GM13977 (cell line): ENCODE measurements around the gene KRTAP5-6.

ENCODE experiments used
- DNase-seq: peaks from one replicate; pipeline ENCODE4 v3.0.0; 2012; ENCODE audit warnings: low spot score
- CTCF ChIP-seq: IDR thresholded peaks from 2 replicates; pipeline ENCODE4 v1.5.1; 2012; ENCODE audit warnings: mild to moderate bottlenecking, control low read depth; ENCODE audit not compliant: insufficient read depth; ENCODE audit errors: extremely low read depth, missing control alignments
- in situ Hi-C: fragments of 300-500 bp; cut with MboI; formaldehyde crosslinking; loops from one replicate; pipeline ENCODE4 v1.12.0; 2022; ENCODE audit warnings: low sequenced_read_pairs, low pct_unique_long_range_greater_than_20kb, mixed read lengths, inconsistent platforms; ENCODE audit not compliant: unreplicated experiment

KRTAP5-6 gene

GRCh38 chr11:1714908-1715885 lies 18.2 kb downstream of the KRTAP5-6 start:
- in situ Hi-C loops = no loop called here
- DNase-seq = no peak
- TF ChIP-seq CTCF = no peak

- in situ Hi-C loops = no loop called here
- TF ChIP-seq CTCF = no peak
- DNase-seq = no peak
Observed at GRCh38 chr11:1717745-1718144, 20.8 kb downstream of the KRTAP5-6 start.

- in situ Hi-C loops = no loop called here
- no peak for DNase-seq
- no peak for TF ChIP-seq CTCF
Observed at GRCh38 chr11:1718326-1718725, 21.3 kb downstream of the KRTAP5-6 start.

GRCh38 chr11:1719781-1720180 lies 22.8 kb downstream of the KRTAP5-6 start:
- in situ Hi-C loops = loop anchor here (10.0 kb wide), 1 partner anchor 75 kb away; no protein-coding TSS in a partner anchor
- no peak for DNase-seq

GRCh38 chr11:1727096-1727690 lies 30.2 kb downstream of the KRTAP5-6 start:
- DNase-seq = no peak
- in situ Hi-C loops = loop anchor here (10.0 kb wide), 1 partner anchor 68 kb away; no protein-coding TSS in a partner anchor
- no peak for TF ChIP-seq CTCF

More at GRCh38 chr11:1719781-1720180, 22.8 kb downstream of the KRTAP5-6 start:
- no peak for TF ChIP-seq CTCF

GRCh38 chr11:1727861-1728260 lies 30.9 kb downstream of the KRTAP5-6 start:
- in situ Hi-C loops = loop anchor here (10.0 kb wide), 1 partner anchor 67 kb away; no protein-coding TSS in a partner anchor
- no peak for DNase-seq
- no peak for TF ChIP-seq CTCF
